Fibroblast of lung (primary cell): Measurements from ENCODE around the gene RABL2B. TPM values are rescaled to one million over a fixed set of nuclear protein-coding genes. Genes with fewer than 3 reads are reported as not detected.

ENCODE experiments used
- DNase-seq, 2 donors: peaks; one replicate each; pipeline versions ENCODE4 v3.0.0 to v3.0.0-alpha.2; 2010; ENCODE audit warnings: low read depth in 2 of 2
- H2AFZ ChIP-seq: 2 replicates; pipeline ENCODE4 v1.5.1; 2012; ENCODE audit warnings: low read length, control low read depth, inconsistent platforms
- H3K27ac ChIP-seq: 2 replicates; pipeline ENCODE4 v1.5.1; 2011; ENCODE audit warnings: low read length, control low read depth; ENCODE audit not compliant: insufficient read depth
- H3K27me3 ChIP-seq: 2 replicates; pipeline ENCODE4 v1.5.1; 2011; ENCODE audit warnings: mild to moderate bottlenecking, low read length; ENCODE audit not compliant: control insufficient read depth, insufficient read depth
- H3K36me3 ChIP-seq: 2 replicates; pipeline ENCODE4 v1.5.1; 2011; ENCODE audit warnings: low read length; ENCODE audit not compliant: control insufficient read depth, insufficient read depth
- H3K4me1 ChIP-seq: 2 replicates; pipeline ENCODE4 v1.5.1; 2011; ENCODE audit warnings: low read length; ENCODE audit not compliant: control insufficient read depth, insufficient read depth; ENCODE audit errors: extremely low read depth
- H3K4me2 ChIP-seq: 2 replicates; pipeline ENCODE4 v1.5.1; 2011; ENCODE audit warnings: low read length, control low read depth; ENCODE audit not compliant: insufficient read depth; ENCODE audit errors: extremely low read depth
- H3K4me3 ChIP-seq, 4 experiments: fragments of 200-600 bp in 1 of 4; sonication (generic) in 1 of 4; replicated peaks in 1 of 4; 2 replicates each; pipeline ENCODE4 v1.5.1; 2011 to 2016; ENCODE audit warnings: low read length in 4 of 4, low read depth in 3 of 4, mild to moderate bottlenecking in 3 of 4, control low read depth in 2 of 4, inconsistent platforms in 1 of 4, mixed read lengths in 1 of 4; ENCODE audit not compliant: insufficient read depth in 1 of 4; ENCODE audit errors: control extremely low read depth in 1 of 4
- H3K79me2 ChIP-seq: 2 replicates; pipeline ENCODE4 v1.5.1; 2012; ENCODE audit warnings: mild to moderate bottlenecking, low read length, inconsistent platforms; ENCODE audit not compliant: control insufficient read depth, insufficient read depth
- H3K9ac ChIP-seq: 2 replicates; pipeline ENCODE4 v1.5.1; 2011; ENCODE audit warnings: mild to moderate bottlenecking, low read length, control low read depth; ENCODE audit not compliant: insufficient read depth
- H3K9me3 ChIP-seq: 2 replicates; pipeline ENCODE4 v1.5.1; 2012; ENCODE audit warnings: low read depth, low read length; ENCODE audit not compliant: control insufficient read depth, insufficient read depth
- H4K20me1 ChIP-seq: 2 replicates; pipeline ENCODE4 v1.5.1; 2011; ENCODE audit warnings: low read length; ENCODE audit not compliant: control insufficient read depth, insufficient read depth; ENCODE audit errors: extremely low read depth
- EZH2 ChIP-seq: IDR thresholded peaks from 2 replicates; pipeline ENCODE4 v1.5.1; 2012; ENCODE audit warnings: low read length, control low read depth, mild to moderate bottlenecking; ENCODE audit errors: missing control alignments
- polyA plus RNA-seq, 2 donors: library from polyadenylated mRNA; depleted of rRNA in 1 of 2; stranded (reverse) in 1 of 2; unstranded in 1 of 2; fragments of >200 nt; gene quantifications; 2 replicates each; pipeline ENCODE4 v1.2.1, GENCODE V29; 2011 to 2012; ENCODE audit warnings: missing spikeins in 1 of 2
- total RNA-seq: library from RNA; depleted of rRNA; stranded (reverse); fragments of >200 nt; gene quantifications from 2 replicates; pipeline ENCODE4 v1.2.1, GENCODE V29; 2014
- TF ChIP-seq, protein P1 (sequence below), 2 donors: IDR thresholded peaks in 1 of 2; conservative IDR thresholded peaks in 1 of 2; 1 replicate in 1 of 2; 2 replicates in 1 of 2; pipeline ENCODE4 v1.5.1; 2011 to 2012; ENCODE audit warnings: low read length in 2 of 2, control low read depth in 1 of 2, inconsistent platforms in 1 of 2, low read depth in 1 of 2, mild to moderate bottlenecking in 1 of 2

The RABL2B gene
- total and polyA plus RNA-seq, 2 donors (not counting 1 experiment from before 2014, with no cell fraction given): 11.4 to 23.6 TPM

DNA sequence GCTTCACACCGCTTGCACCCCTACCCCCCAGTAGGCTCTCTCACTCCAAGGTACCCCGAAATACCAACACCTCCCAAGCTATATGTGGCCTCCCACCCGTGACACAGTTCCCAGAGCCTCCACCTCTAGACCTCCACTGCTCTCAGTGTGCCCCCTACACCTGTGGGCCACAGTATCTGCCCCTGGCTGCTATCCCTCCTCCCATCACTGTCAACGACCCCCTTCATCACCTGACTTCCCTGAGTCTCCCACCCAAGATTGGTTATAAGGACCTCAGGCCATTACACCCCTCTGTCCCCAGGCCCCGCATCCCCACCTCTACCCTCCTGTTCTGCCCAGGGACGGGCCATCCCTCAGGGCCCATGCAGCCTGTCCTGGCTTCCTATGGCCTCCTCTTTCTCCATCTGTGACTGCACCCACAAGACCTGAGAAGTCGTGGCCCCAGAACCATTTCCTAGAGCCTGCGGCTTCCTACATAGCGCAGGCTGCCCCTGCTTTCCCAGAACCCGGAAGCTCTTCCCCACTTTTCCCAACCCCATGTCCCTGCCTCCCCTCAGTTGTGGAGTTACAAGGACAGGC lies 44.7 kb downstream of the RABL2B start:
- Histone ChIP-seq H3K4me1 (peaks cover under 1% of the 10 kb centered on the region), H4K20me1 (no peaks in the 10 kb centered on the region), H2AFZ (no peak overlapping the region), H3K27ac (no peak overlapping the region), H3K9ac (no peak overlapping the region), H3K4me2 (no peak overlapping the region), H3K4me3 (no peak overlapping the region), H3K36me3 (no peaks in the 10 kb centered on the region), H3K27me3 (no peaks in the 10 kb centered on the region), H3K9me3 (no peaks in the 10 kb centered on the region), H3K79me2 (no peaks in the 10 kb centered on the region)
- no peak for DNase-seq
- TF ChIP-seq, protein P1, sequence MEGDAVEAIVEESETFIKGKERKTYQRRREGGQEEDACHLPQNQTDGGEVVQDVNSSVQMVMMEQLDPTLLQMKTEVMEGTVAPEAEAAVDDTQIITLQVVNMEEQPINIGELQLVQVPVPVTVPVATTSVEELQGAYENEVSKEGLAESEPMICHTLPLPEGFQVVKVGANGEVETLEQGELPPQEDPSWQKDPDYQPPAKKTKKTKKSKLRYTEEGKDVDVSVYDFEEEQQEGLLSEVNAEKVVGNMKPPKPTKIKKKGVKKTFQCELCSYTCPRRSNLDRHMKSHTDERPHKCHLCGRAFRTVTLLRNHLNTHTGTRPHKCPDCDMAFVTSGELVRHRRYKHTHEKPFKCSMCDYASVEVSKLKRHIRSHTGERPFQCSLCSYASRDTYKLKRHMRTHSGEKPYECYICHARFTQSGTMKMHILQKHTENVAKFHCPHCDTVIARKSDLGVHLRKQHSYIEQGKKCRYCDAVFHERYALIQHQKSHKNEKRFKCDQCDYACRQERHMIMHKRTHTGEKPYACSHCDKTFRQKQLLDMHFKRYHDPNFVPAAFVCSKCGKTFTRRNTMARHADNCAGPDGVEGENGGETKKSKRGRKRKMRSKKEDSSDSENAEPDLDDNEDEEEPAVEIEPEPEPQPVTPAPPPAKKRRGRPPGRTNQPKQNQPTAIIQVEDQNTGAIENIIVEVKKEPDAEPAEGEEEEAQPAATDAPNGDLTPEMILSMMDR (conservative IDR thresholded peaks at IDR 0.05 in 1 of 2, IDR thresholded peaks at IDR 0.05 in 1 of 2; ENCODE audit: low read depth in 1 of 2, low read length in 2 of 2): no peak
- no peak for TF ChIP-seq EZH2

GRCh38 chr22:50737728-50738648 lies 45.4 kb downstream of the RABL2B start, which contains the start of gene ACR:
Gene ACR (plus strand): TSS chr22:50738204. CDS start chr22:50738236, 32 bp downstream.
- no peak for DNase-seq
- H2AFZ ChIP-seq: no peak within 1 kb of the TSS
- no peaks in the 10 kb centered on the region for H3K27me3 ChIP-seq
- H3K4me1 ChIP-seq: peaks cover 4% of the 10 kb centered on the region
- H3K4me3 ChIP-seq: no peak within 1 kb of the TSS
- no peak within 1 kb of the TSS for H3K9ac ChIP-seq
- H3K79me2 ChIP-seq: no peaks in the 10 kb centered on the region
- H3K27ac ChIP-seq: no peak within 1 kb of the TSS
- no peaks in the 10 kb centered on the region for H4K20me1 ChIP-seq
- no peaks in the 10 kb centered on the region for H3K9me3 ChIP-seq
- no peak within 1 kb of the TSS for H3K4me2 ChIP-seq
- H3K36me3 ChIP-seq: no peaks in the 10 kb centered on the region
- TF ChIP-seq, protein P1 (conservative IDR thresholded peaks at IDR 0.05 in 1 of 2, IDR thresholded peaks at IDR 0.05 in 1 of 2; ENCODE audit: low read depth in 1 of 2, low read length in 2 of 2): no peak
- no peak for TF ChIP-seq EZH2

DNA sequence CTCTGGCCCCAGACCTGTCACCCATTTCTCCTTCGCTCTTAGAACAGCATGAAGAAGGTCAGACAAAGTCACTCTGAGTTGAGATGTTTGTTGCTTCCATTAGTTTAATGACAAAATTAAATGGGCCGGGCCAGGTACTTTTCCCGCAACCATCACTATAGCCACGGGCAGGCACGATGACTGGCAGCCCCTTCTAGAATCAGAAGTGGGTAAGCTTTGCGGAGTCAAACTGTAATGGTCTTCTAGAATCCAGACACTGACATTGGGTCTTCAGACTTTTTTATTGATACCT lies 47.8 kb downstream of the RABL2B start:
- no peak overlapping the region for H3K4me2 ChIP-seq
- no peaks in the 10 kb centered on the region for H4K20me1 ChIP-seq
- no peak overlapping the region for H3K4me3 ChIP-seq
- no peaks in the 10 kb centered on the region for H3K79me2 ChIP-seq
- peaks cover 4% of the 10 kb centered on the region for H3K4me1 ChIP-seq
- no peak for DNase-seq
- H2AFZ ChIP-seq: no peak overlapping the region
- H3K27ac ChIP-seq: no peak overlapping the region
- TF ChIP-seq, protein P1 (conservative IDR thresholded peaks at IDR 0.05 in 1 of 2, IDR thresholded peaks at IDR 0.05 in 1 of 2; ENCODE audit: low read depth in 1 of 2, low read length in 2 of 2): no peak
- no peak for TF ChIP-seq EZH2
- no peaks in the 10 kb centered on the region for H3K9me3 ChIP-seq
- no peaks in the 10 kb centered on the region for H3K27me3 ChIP-seq
- H3K36me3 ChIP-seq: no peaks in the 10 kb centered on the region
- no peak overlapping the region for H3K9ac ChIP-seq
